MCF 10A (cell line): Measurements from ENCODE around the gene ALMS1. TPM values are rescaled to one million over a fixed set of nuclear protein-coding genes. Genes with fewer than 3 reads are reported as not detected.

Source experiments
- BruUV-seq: library from RNA; stranded (reverse); fragments of 400-500 nt; replicated peaks from 2 replicates; lab custom pipeline; 2021; lab: Mats Ljungman, UMichigan
- CTCF ChIA-PET: fragments of 300-600 bp; sonication (Branson Sonifier 250); formaldehyde crosslinking; extraction: SDS; loops from one replicate; lab custom pipeline; 2021; ENCODE audit warnings: antibody characterized with exemption, inconsistent platforms; lab: Yijun Ruan, JAX
- POLR2A ChIA-PET: fragments of 300-600, 350-650 bp; sonication (Branson Sonifier 250); formaldehyde crosslinking; extraction: SDS; loops from one replicate; lab custom pipeline; 2020; ENCODE audit warnings: antibody characterized with exemption, inconsistent platforms; lab: Yijun Ruan, JAX
- DNase-seq: peaks from one replicate; pipeline ENCODE4 v3.0.0-alpha.2; 2018; ENCODE audit not compliant: unreplicated experiment
- H3K27ac Mint-ChIP-seq: one replicate; pipeline ENCODE4 v1.8.0; 2022; ENCODE audit warnings: mild to moderate bottlenecking, low read depth, mixed read lengths; ENCODE audit not compliant: unreplicated experiment
- H3K27me3 Mint-ChIP-seq: one replicate; pipeline ENCODE4 v1.8.0; 2022; ENCODE audit warnings: mixed read lengths; ENCODE audit not compliant: insufficient read depth, unreplicated experiment
- H3K36me3 Mint-ChIP-seq: one replicate; pipeline ENCODE4 v1.8.0; 2022; ENCODE audit warnings: mild to moderate bottlenecking, moderate library complexity, mixed read lengths; ENCODE audit not compliant: insufficient read depth, unreplicated experiment
- H3K4me1 Mint-ChIP-seq: one replicate; pipeline ENCODE4 v1.8.0; 2022; ENCODE audit warnings: mixed read lengths; ENCODE audit not compliant: insufficient read depth, unreplicated experiment
- H3K4me3 Mint-ChIP-seq: one replicate; pipeline ENCODE4 v1.8.0; 2022; ENCODE audit warnings: mild to moderate bottlenecking, moderate library complexity, mixed read lengths; ENCODE audit not compliant: unreplicated experiment
- H3K9me3 Mint-ChIP-seq: one replicate; pipeline ENCODE4 v1.8.0; 2022; ENCODE audit warnings: mixed read lengths; ENCODE audit not compliant: unreplicated experiment
- CTCF ChIP-seq: fragments of 200-600 bp; IDR thresholded peaks from one replicate; pipeline ENCODE4 v1.8.0; 2022; ENCODE audit warnings: antibody characterized with exemption, mild to moderate bottlenecking; ENCODE audit not compliant: unreplicated experiment
- intact Hi-C: fragments of 100-400 bp; cut with micrococcal nuclease; formaldehyde crosslinking; loops from 2 replicates; pipeline ENCODE4 v1.14.1; 2022
- total RNA-seq: library from RNA; stranded (reverse); gene quantifications from 2 replicates; pipeline ENCODE4 v1.2.3, GENCODE V29; 2022

The ALMS1 gene
- total RNA-seq, 1 experiment from 2014 or later = 8.3 TPM

GRCh38 chr2:73408198-73408597, 22.6 kb downstream of the ALMS1 start:
- ChIA-PET POLR2A (interaction anchor here (0.7 kb wide), 1 partner anchor 86 kb away, joined by 3 read pairs; no protein-coding TSS in a partner anchor), CTCF (no interaction called here)
- intact Hi-C loops = no loop called here
- no peaks in the 10 kb centered on the region for H3K27me3 Mint-ChIP-seq
- no peak for TF ChIP-seq CTCF
- BruUV-seq = no TSS peak
- no peak overlapping the region for H3K4me3 Mint-ChIP-seq
- H3K36me3 Mint-ChIP-seq = peaks cover 4% of the 10 kb centered on the region
- H3K4me1 Mint-ChIP-seq = no peaks in the 10 kb centered on the region
- DNase-seq = no peak
- no peak overlapping the region for H3K27ac Mint-ChIP-seq
- peaks cover 4% of the 10 kb centered on the region for H3K9me3 Mint-ChIP-seq

- no peak overlapping the region for H3K4me3 Mint-ChIP-seq
- CTCF ChIA-PET = no interaction called here
- intact Hi-C loops = no loop called here
- peaks cover 4% of the 10 kb centered on the region for H3K36me3 Mint-ChIP-seq
- no peak for TF ChIP-seq CTCF
- peak; percentile 4 for DNase-seq
- no peaks in the 10 kb centered on the region for H3K9me3 Mint-ChIP-seq
- BruUV-seq = no TSS peak
- peaks cover 8% of the 10 kb centered on the region for H3K4me1 Mint-ChIP-seq
- H3K27me3 Mint-ChIP-seq = no peaks in the 10 kb centered on the region
- no peak overlapping the region for H3K27ac Mint-ChIP-seq
- POLR2A ChIA-PET = no interaction called here
These were observed 29.1 kb downstream of the ALMS1 start for GRCh38 chr2:73414696-73415095.

GRCh38 chr2:73415906-73416305, 30.3 kb downstream of the ALMS1 start:
- no peak overlapping the region for H3K4me3 Mint-ChIP-seq
- no peaks in the 10 kb centered on the region for H3K36me3 Mint-ChIP-seq
- intact Hi-C loops = no loop called here
- no TSS peak for BruUV-seq
- peaks cover 8% of the 10 kb centered on the region for H3K4me1 Mint-ChIP-seq
- no peaks in the 10 kb centered on the region for H3K9me3 Mint-ChIP-seq
- ChIA-PET CTCF (no interaction called here), POLR2A (interaction anchor here (0.6 kb wide), 1 partner anchor 8 kb away, joined by 3 read pairs; no protein-coding TSS in a partner anchor)
- H3K27ac Mint-ChIP-seq = no peak overlapping the region
- TF ChIP-seq CTCF = no peak
- no peaks in the 10 kb centered on the region for H3K27me3 Mint-ChIP-seq
- DNase-seq = no peak

GRCh38 chr2:73418343-73418742, 32.7 kb downstream of the ALMS1 start:
- Mint-ChIP-seq H3K9me3 (no peaks in the 10 kb centered on the region), H3K27me3 (no peaks in the 10 kb centered on the region), H3K4me1 (peaks cover 8% of the 10 kb centered on the region), H3K27ac (no peak overlapping the region), H3K36me3 (no peaks in the 10 kb centered on the region), H3K4me3 (no peak overlapping the region)
- BruUV-seq = no TSS peak
- DNase-seq = peak; percentile 51
- POLR2A ChIA-PET = interaction anchor here (0.7 to 1.2 kb wide), 4 partner anchors 10 to 41 kb away, joined by 3 to 5 read pairs (median 3); no protein-coding TSS in a partner anchor
- intact Hi-C loops = no loop called here
- no peak for TF ChIP-seq CTCF
- CTCF ChIA-PET = interaction anchor here (0.9 kb wide), 1 partner anchor 16 kb away, joined by 3 read pairs; no protein-coding TSS in a partner anchor
